GM19238 (cell line): ENCODE data around the gene CACNA2D3.
"Not testable (repeated sequence)": the region's sequence is repeated elsewhere in the genome, so short reads cannot be mapped to it uniquely, and the experiment has no call there.

Source experiments
- DNase-seq: peaks from one replicate; pipeline ENCODE4 v3.0.0; 2011; ENCODE audit warnings: low spot score; ENCODE audit not compliant: insufficient read length

The CACNA2D3 gene

DNA sequence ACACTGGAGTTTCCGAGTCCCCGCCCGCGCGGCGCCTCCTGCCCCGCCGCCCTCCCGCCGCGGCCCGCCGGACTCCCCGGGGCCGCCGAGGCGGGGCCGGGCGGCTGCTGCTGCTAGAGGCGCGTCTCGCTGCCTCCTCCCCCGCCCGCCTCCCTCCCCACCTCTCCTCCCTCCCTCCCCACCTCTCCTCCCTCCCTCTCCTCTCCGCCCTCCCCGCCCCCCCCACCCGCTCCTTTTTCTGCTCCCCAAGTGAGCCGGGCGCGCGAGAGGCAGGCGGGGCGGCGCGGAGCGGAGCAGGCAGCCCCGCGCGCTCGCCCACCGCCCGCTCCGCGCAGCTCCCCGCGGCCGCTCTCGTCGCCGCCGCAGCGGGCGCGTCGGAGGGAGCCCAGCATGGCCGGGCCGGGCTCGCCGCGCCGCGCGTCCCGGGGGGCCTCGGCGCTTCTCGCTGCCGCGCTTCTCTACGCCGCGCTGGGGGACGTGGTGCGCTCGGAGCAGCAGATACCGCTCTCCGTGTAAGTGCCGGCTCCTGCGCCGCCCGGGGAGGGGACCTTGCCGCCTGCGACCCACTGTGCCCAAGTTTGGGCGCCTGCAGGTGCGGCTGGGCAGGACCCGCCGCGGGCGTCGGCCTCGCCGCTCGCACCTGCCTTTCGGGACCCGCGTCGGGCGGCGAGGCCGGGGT is at the start of gene CACNA2D3:
Gene CACNA2D3, plus strand, starts transcription at position 229 of the 679 bp plus-strand sequence.
- DNase-seq: no peak

DNA sequence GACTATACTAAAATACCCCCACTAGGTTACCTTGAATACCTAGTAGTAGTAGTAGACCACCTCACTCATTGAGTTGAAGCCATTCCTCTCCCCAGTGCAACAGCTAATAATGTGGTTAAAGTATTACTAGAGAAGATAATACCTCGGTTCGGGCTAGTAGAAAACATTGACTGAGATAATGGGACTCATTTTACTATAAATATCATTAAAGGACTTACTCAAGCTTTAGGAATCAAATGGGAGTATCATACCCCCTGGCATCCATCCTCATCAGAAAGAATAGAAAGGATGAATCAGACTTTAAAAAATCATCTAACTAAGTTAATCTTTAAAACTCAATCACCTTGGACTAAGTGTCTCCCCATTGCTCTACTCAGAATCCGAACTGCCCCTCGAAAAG is 49.0 kb upstream of the CACNA2D3 start:
- DNase-seq: no peak

DNA sequence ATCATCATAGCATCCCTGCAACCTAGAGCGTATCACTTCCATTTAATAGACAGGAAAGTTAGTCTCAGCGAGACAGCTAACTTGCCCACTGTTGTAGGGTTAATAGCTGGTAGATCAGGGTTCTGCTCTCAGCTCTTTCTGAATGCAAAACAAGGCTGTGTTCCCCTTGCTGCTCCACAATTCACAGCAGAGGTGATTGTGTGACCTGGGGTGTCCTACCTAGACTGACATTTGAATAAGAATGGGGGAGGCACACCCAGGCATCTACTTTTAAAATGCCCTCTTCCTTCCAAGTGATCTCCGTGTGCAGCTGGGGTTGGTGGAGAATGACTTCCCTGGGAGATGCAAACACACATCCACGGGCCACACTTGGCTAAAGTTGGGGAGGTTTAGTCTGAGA is 43.0 kb upstream of the CACNA2D3 start:
- DNase-seq: no peak

DNA sequence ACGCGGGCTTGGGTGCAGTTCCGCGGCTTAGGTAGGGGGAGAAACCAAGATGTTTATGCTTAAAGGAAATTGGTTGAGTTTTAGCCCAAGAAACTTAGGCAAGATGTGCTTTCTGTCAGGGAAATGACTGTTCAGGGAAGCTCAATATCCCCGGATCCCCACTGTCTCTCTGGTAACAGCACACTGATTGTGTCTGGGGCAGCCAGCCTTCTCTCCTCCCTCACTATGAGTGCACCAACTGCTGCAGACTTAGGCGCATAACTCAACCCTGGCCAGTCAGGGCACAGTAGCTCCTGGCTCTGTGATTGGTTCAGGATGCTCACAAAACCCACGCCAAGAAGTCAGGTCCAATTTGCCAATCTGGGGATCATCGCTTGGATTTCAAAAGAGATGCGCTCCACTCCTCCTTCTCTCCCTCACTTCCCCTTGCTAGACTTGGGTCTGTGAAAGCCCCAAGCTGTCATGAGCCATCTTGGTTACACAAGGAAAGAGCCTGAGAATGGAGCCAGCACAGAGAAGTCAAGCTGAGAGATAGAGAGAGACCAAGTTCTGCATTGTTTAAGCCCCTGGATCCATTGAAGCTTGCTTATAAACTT is 42.5 kb upstream of the CACNA2D3 start:
- no peak for DNase-seq

DNA sequence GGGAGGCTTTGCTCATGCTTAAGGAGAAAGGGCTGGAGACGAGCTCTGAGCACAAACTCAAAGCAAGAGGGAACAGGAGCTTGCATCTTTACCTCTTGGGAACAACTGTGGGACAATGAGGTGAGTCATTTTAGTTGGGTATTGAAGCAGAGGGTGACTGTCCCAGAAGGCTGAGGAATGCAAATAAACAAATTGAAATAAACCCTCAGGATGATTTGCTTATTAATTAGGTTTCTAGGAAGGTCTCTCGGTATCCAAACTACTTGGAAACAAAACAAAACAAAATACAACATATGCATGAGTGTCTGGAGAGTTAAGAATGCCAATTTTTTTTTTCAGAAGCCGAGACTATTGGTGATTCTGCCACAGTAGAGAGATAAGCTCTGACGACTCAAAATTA is 38.4 kb upstream of the CACNA2D3 start:
- DNase-seq: no peak

DNA sequence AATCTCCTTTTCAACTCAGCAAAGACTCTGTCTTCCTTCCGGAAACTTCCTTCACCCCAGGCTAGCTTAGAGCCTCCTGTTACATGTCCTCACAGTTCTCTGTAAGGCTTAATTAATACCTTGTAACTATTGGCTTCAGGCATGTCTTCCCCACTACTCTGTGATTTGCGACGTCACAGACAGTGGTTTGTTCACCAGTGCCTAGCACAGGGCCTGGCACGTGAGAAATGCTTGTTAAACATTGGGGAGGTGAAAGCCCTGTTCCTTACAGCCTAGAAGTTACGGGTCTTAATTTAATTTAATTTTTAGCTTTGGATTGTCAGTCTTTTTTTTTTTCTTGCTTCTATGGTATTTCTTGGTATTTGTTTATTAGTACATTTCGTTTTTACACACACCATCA is 36.4 kb upstream of the CACNA2D3 start:
- DNase-seq: no peak

DNA sequence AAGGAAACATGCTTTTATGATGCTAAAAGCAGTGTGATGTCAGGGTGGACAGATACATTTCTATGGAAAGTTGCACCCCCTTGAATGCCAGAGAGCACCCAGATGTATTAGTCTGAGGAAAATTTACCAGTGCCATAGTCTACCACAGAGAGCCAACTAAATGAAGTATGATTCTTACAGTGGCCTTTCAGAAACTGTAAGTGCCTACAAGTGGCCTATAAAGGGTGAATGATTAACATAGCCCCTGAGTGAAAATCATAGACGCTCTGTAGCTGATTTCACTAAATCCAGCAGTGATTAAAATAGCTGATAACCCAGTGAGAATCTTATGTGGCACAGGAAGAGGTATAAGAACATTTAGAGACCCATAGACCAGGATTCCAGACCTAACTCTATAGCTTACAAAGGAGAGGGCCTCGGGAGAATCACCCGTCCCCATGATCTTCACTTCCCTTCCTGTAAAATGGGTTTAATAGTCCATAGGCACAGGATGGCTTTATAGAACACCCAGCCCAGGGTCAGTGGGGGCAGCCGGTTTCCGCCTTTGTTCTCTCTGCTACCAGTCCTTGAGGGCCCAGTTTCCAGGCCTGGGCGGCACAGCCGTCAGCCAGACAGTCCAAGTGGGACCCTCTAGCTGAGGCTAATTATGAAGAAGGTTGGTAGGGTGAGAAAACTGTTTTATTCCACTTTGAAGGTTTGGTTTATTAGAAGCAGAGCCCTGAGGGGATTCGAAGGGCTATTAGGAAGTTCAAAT is 35.5 kb upstream of the CACNA2D3 start:
- DNase-seq: no peak

DNA sequence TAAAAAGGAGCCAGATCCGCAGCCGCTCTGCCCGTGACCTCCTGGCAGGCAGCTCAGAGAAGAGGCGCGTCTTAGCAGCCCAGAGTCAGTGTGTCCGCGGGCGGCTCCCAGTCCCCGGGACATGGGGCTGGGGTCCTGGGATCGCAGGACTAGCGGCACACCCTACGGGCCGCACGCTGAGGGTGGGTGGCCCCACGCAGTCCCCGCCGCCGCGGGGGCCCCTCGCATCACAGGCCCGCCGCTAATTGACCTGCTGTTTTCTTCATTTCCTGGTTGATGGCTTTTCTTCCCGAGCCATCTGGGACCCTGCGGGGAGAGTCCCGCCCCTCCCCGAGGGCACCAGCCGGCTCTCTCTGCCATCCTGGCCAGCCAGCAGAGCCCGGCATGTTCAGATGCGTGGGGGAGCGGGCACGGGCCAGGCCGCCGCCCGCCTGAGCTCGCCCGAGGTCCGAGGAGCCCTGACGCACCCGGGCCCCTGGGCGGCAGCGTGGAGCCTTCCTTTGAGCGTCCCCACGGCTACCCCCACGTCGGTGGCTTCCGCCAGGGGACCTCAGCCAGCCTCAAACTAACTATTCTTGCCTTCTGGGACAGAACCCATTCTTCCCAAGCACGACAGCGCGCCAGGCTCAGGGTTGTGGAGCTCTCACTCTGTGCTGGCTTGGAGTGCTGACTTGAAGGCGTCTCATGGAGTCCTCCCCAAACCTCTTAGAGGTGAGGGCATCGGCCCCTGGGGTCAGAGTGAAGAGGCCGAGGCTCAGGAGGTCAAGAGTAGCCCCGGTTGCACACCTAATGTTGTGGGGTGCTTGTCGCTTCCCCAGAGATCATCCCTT is 34.6 kb upstream of the CACNA2D3 start:
- DNase-seq: no peak

DNA sequence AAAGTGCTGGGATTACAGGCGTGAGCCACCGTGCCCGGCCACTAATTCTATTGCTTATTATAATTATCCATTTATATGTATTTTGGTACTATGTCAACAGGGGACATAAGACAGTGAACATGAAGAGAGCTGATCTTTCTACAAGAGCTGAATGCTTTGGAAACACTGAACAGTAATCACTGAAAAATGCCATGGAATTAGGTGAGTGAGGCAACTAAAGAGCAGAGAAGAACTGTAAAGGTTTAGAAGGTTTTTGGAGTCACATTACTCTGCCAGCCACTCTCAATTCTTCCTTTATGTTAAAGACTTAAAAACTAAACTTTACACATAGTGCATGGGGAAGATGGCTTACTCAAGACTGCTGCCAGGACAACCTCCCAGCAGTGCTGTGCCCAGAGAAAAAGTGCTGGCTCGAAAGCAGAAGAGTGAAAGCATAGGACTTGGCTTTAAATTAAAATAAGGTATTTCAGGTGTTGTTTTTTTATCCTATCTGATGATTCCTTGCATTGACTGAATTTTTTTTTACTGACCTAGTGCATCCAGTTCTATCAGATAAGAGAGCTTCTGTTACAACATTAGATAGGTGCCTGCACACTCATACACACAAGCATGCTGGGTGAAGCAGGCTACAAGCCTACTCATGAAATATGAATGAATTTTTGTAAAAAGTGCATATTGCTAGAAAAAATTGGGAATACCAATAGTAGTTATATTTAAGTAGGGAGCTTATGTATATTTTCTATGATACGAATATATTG is 28.7 kb upstream of the CACNA2D3 start:
- no peak for DNase-seq

DNA sequence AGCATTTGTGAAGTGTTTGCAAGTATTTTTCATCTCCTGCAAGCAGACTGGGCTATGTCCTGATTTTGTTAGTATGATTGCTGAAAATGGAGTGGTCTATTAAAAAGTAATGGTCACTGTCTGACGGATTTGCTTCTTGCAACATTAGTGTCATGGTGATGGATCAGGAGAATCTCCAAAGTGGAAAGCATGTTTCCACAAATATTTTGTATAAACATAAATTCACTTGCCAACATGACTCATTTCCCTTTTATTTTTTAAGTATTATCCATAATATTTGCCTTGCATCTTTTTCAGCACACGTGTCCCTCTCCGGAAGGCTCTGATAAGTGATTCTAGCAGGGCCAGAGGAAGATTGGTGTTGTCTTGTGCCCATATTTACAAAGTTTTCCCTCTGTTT is 27.4 kb upstream of the CACNA2D3 start:
- DNase-seq: no peak

DNA sequence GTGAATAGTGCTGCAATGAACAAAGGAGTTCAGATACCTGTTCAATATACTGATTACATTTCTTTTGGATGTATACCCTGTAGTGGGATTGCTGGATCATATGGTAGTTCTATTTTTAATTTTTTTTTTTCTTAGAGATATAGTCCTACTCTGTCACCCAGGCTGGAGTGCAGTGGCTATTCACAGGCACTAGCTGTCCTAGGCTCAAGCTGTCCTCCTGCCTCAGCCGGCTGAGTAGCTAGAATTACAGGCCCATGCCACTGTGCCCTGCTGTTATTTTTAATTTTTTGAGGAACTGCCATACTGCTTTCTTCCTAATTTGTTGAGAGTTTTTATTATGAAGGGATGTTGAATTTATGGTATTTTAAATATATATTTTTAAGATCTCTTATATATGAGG is 23.0 kb upstream of the CACNA2D3 start:
- no peak for DNase-seq

DNA sequence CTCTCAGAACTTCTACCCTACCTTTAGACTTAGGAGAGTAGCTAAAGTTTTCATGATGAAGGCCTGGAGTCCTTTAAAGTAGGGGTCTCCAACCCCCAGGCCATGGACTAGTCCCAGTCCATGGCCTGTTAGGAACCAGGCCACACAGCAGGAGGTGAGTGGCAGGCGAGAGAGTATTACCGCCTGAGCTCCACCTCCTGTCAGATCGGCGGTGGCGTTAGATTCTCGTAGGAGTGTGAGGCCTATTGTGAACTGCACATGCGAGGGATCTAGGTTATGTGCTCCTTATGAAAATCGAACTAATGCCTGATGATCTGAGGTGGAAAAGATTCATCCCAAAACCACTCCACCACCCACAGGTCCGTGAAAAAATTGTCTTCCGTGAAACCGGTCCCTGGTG is 18.3 kb upstream of the CACNA2D3 start:
- no peak for DNase-seq

DNA sequence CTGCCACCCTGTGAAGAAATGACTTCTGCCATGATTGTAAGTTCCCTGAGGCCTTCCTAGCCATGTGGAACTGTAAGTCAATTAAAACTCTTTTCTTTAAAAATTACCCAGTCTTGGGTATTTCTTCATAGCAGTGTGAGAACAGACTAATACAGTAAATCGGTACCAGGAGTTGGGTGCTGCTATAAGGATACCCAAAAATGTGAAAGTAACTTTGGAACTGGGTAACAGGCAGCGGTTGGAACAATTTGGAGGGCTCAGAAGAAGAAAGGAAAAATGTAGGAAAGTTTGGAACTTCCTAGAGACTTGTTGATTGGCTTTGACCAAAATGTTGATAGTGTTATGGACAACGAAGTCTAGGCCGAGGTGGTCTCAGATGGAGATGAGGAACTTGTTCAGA is 6.2 kb upstream of the CACNA2D3 start:
- not testable (repeated sequence) for DNase-seq

DNA sequence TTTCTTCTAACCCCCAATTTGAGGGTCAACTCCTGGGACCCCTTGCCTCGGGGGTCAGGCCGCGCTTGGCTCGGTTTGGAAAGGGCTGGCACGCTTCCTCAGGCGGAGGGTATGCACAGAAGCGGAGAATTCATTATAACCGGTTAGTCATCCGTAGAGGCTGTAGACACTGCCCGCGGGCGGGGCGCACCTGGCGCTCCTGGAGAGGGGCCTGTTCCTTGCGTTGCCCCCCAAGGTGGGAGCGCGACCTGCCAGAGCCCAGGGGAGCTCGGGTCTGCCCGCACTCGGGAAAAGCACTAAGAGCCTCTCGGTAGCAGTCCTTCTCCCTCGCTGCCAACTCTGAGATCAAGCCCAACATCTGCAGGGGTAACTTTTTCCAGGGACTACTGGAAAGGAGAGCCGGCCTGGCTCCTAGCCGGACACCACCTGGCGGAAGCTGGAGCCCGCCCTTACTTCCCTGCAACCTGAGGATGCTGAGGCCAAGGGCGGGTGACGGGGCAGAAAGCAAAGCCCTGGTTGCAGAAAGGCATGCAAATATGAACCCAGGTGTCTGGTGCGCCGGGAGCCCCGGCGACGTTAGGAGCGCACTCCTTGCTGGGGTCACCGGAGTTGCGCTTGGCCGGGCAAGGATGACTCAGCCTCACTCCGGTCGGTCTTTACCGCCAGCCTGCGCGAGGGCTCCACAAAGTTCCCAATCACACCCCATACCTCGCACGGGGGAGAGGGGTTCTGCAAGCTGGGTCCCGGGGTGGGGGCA is 1.5 kb upstream of the CACNA2D3 start:
- peak; percentile 18 for DNase-seq

DNA sequence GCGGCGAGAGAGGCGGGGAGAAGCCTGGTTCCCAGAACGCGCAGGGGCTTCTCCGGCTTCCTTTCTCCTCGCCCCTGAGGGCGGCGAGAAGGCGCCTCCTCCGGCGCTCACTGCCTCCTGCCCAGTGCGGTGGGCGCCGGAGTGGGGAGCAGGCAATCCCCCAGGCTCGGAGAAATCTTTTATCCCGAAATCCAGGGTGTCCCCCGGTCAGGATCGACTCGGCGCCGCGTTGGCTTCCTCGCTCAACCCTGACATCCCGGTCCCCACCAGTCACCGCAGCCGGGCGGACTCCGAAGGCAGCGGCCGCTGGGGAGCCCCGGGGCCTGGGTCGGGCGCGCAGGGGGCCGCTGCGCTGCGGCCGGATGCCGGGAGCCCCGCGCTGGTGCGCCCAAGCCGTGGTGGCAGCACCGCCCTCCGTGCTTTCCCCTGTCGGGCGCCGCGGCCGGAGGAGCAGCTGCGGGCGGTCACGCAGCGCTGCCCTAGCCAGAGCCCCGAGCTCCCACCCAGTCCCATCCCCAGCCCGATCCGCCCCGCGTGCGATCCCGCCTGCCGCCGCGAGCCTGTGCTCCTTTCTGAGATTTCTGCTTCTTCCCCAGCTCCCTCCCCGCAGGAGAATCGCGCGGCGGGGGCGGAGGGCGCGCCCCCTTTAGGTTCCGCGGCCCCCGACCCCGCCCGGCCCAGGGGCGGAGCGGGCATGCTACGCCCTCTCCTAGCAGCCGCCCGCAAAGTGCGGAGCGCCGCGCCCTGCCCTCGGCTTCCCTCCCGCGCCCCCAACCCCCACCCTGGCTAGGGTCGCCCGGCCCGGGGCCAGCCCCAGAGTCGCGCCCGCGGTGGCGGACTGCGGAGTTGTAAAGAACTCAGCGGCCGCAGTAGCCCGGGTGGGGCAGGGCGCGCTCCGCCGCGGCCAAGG is 683 bp upstream of the CACNA2D3 start:
- DNase-seq: no peak

DNA sequence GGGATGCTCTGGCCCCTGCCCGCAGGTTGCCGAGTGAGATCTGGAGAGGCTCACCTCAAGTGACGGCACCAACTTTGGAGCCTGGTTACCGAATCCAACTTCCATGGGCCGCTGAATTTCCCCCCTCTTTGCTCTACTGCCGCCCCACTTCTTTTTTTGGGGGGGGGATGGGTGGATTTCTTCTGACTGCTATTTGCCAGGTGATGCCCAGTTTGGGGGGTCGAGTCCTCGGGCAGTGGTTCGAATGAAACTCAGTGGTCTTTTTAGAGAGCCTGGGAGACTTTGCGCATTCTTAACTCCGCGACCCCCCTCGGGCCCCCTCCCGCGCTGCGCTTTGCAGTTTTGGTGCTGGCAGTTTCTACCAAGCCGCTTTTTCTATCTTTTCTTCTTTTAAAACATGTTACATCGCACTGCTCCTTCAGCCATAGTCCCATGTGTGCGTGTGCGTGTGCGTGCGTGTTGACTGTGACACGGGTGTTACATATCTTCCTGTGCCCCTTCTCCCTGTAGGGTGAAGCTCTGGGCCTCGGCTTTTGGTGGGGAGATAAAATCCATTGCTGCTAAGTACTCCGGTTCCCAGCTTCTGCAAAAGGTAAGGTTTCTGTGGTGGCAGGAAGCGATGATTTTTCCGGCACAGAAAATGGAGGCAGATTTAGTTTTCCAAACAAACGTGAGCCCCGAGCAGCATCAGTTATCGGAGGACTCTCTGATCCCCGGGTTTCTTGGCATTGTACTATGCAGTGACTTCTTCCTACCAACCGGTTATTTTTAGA is 837 bp downstream of the CACNA2D3 start:
- no peak for DNase-seq

DNA sequence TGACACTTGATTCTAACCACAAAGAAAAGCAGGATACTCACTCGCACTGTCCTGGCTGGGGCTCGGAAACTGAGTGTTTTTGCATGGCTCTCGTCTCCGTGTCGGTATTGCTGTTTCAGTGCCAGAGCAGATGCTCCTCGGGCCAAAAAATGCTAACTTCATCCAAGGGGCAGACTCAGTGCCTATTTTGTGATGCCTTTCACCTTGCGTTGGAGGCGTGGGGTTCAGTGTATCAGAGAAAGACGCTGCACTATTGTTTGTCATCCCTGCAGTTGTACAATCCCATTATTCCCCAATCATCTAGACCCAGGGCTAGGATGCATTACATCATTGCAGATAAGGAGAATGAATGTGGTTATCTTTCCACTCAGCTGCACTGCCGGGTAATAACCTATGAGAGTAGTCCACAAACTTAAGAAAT is 1.4 kb downstream of the CACNA2D3 start:
- DNase-seq: no peak

DNA sequence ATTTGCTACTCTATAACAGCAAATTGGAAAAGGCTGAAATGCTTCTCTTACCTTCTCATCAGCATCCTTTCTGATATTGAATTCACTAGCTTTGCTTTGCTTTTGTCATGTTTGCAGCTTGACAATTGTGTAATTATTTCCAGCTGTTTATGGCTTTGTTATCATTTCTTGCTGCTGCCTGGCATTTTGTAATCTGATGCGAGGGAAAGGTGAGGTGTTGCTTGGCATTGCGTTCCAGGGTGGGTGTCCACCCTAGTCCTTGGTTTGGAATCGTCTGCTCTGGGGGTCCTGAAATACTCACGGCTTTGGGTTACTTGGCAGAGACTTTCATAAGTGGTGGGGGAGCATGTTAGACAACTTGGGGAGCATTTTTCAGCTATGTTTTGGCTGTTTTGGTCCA is 2.9 kb downstream of the CACNA2D3 start:
- no peak for DNase-seq

DNA sequence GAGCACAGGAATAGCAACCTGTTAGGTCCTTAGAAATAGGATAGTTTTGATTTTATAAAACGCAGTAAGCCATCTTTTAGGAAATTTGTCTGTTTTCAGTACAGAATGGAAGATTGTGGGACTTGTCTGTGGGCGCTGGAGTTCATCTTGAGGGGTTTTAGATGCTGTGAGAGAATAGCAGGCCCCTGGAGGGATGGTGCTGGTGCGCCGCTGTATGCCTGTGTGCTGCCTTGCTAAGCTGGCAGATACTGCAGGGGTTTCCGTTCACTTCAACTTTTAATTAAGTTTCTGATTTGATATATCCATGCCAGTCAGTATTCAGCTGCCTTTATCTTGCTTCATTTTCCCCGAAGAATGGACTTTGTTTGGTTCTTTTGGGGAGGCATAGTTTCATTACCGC is 4.2 kb downstream of the CACNA2D3 start:
- no peak for DNase-seq
